Diencephalon (tissue), 1 donor: Measurements from ENCODE around the gene WDR89. TPM values are rescaled to one million over a fixed set of nuclear protein-coding genes. Genes with fewer than 3 reads are reported as not detected.

Experiments
- small RNA-seq: library from RNA; depleted of rRNA; stranded (forward); fragments of <200 nt; gene quantifications from one replicate; pipeline ENCODE3, GENCODE V24; 2014
- total RNA-seq: library from RNA; depleted of rRNA; stranded (reverse); fragments of >200 nt; gene quantifications from one replicate; pipeline ENCODE4 v1.2.3, GENCODE V29; 2014

The WDR89 gene, protein sequence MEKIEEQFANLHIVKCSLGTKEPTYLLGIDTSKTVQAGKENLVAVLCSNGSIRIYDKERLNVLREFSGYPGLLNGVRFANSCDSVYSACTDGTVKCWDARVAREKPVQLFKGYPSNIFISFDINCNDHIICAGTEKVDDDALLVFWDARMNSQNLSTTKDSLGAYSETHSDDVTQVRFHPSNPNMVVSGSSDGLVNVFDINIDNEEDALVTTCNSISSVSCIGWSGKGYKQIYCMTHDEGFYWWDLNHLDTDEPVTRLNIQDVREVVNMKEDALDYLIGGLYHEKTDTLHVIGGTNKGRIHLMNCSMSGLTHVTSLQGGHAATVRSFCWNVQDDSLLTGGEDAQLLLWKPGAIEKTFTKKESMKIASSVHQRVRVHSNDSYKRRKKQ
- total RNA-seq, result 34.4 TPM

DNA sequence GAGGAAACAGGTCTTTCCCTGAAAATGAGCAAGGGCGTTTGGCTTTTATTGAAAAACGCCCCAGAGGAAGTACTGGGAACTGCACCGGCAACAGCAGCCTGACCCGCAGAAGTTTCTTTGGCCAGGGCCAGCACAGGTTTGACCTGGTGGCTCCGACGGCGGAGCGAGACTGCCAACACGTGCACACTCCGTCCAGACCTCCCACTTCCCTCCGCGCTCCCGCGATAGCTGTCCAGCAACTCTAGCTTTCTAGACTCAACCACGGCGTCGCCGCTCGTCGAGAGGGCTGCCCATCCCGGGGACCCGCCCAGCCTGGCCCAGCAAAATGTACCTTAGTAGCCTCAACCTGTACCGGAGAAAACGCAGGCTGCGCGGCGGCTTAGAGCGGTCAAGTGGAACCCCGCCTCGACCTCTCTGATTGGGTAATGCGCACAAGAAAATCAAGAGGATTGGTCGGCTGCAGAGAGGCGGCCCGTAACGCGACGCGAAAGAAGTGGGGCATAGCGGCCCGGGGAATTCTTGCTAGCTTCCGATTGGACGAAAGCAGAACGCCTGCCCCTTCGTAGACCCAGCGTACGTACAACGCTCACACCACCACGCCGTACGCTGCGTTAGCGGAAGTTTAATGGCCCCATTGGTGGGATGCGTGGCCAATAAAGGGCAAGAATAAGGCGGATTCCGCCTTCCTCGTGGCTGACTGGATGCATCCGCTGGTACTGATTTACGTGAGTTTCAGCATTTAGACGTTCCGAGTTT is at the start of gene WDR89:
Gene WDR89, minus strand, starts transcription at position 399 of the 756 bp plus-strand sequence. CDS start 41,929 bp downstream, outside the sequence.

Small RNA genes within 50 kb of the gene (small RNA-seq; reads per million reads assigned to genes)
- not detected for gene RF00012
- gene RF00019, result not detected
- not detected for gene RNU6-1162P
- gene RNU6-597P, result not detected

Other genes starting within 250 kb of the WDR89 start
- gene PPP2R5E, start 98.5 kb downstream of the WDR89 start, total RNA-seq, result 46.6 TPM
- gene SGPP1, start 86.2 kb upstream of the WDR89 start, total RNA-seq, result 30.9 TPM
- gene SYNE2, start 211.1 kb upstream of the WDR89 start, total RNA-seq, result 91.6 TPM